ENCODE measurements around the gene ROBO2.

- TF ChIP-seq POLR2A (IDR thresholded peaks at IDR 0.05) (no peak), CTCF (IDR thresholded peaks at IDR 0.05) (no peak)
Measured at GRCh38 chr3:77321646-77322045, 281.7 kb downstream of the ROBO2 start.

Data from heart left ventricle (tissue), 13 donors.